Keratinocyte (primary cell): Measurements from ENCODE around the gene POLE. TPM values are rescaled to one million over a fixed set of nuclear protein-coding genes. Genes with fewer than 3 reads are reported as not detected.

Experiments
- DNase-seq: peaks from one replicate; pipeline ENCODE4 v3.0.0-alpha.2; 2011; ENCODE audit warnings: low read depth, missing footprints, low spot score
- FAIRE-seq: peaks from 2 replicates; lab custom pipeline; 2011; peaks lifted over from hg19 to GRCh38; lab: Jason Lieb, UNC
- H2AFZ ChIP-seq: 2 replicates; pipeline ENCODE4 v1.6.0; 2012; ENCODE audit warnings: low read length, control low read depth, inconsistent platforms; ENCODE audit not compliant: control insufficient read depth
- H3K27ac ChIP-seq: 2 replicates; pipeline ENCODE4 v1.5.1; 2011; ENCODE audit warnings: low read length; ENCODE audit not compliant: control insufficient read depth, insufficient read depth
- H3K27me3 ChIP-seq: 3 replicates; pipeline ENCODE4 v1.6.0; 2011; ENCODE audit warnings: low read length; ENCODE audit not compliant: control insufficient read depth, insufficient read depth; ENCODE audit errors: extremely low read depth
- H3K36me3 ChIP-seq, 2 experiments: 2 replicates in 1 of 2; 3 replicates in 1 of 2; pipeline ENCODE4 v1.5.1; 2011; ENCODE audit warnings: low read length in 2 of 2, mild to moderate bottlenecking in 1 of 2; ENCODE audit not compliant: control insufficient read depth in 2 of 2, insufficient read depth in 2 of 2; ENCODE audit errors: extremely low read depth in 1 of 2
- H3K4me1 ChIP-seq: 3 replicates; pipeline ENCODE4 v1.5.1; 2011; ENCODE audit warnings: low read length; ENCODE audit not compliant: control insufficient read depth, insufficient read depth; ENCODE audit errors: extremely low read depth
- H3K4me2 ChIP-seq: 3 replicates; pipeline ENCODE4 v1.6.0; 2011; ENCODE audit warnings: low read depth, low read length; ENCODE audit not compliant: control insufficient read depth, insufficient read depth; ENCODE audit errors: extremely low read depth
- H3K4me3 ChIP-seq, 3 experiments: fragments of 200-600 bp in 1 of 3; sonication (generic) in 1 of 3; 2 replicates in 2 of 3; 3 replicates in 1 of 3; pipeline ENCODE4 v1.5.1; 2011 to 2016; ENCODE audit warnings: low read length in 3 of 3, mild to moderate bottlenecking in 3 of 3, control low read depth in 2 of 3, inconsistent platforms in 1 of 3, low read depth in 1 of 3, mixed read lengths in 1 of 3, mixed run types in 1 of 3, moderate library complexity in 1 of 3; ENCODE audit not compliant: control insufficient read depth in 2 of 3, insufficient read depth in 2 of 3; ENCODE audit errors: extremely low read depth in 1 of 3
- H3K79me2 ChIP-seq: 2 replicates; pipeline ENCODE4 v1.6.0; 2012; ENCODE audit warnings: low read length; ENCODE audit not compliant: control insufficient read depth, insufficient read depth
- H3K9ac ChIP-seq: 3 replicates; pipeline ENCODE4 v1.6.0; 2011; ENCODE audit warnings: low read length; ENCODE audit not compliant: control insufficient read depth, insufficient read depth; ENCODE audit errors: extremely low read depth
- H3K9me1 ChIP-seq: 3 replicates; pipeline ENCODE4 v1.6.0; 2011; ENCODE audit warnings: low read length; ENCODE audit not compliant: control insufficient read depth, insufficient read depth; ENCODE audit errors: extremely low read depth
- H3K9me3 ChIP-seq: 2 replicates; pipeline ENCODE4 v1.5.1; 2012; ENCODE audit warnings: low read depth, low read length; ENCODE audit not compliant: control insufficient read depth
- H4K20me1 ChIP-seq: 3 replicates; pipeline ENCODE4 v1.6.0; 2011; ENCODE audit warnings: low read length; ENCODE audit not compliant: control insufficient read depth, insufficient read depth; ENCODE audit errors: extremely low read depth
- EZH2 ChIP-seq: IDR thresholded peaks from one replicate; pipeline ENCODE4 v1.6.1; 2012; ENCODE audit warnings: inconsistent platforms, mild to moderate bottlenecking, low read length, moderate library complexity
- dilution Hi-C: fragments of 300-500 bp; cut with MboI; formaldehyde crosslinking; loops from one replicate; pipeline ENCODE4 v1.7.0; 2020; ENCODE audit warnings: low sequenced_read_pairs; ENCODE audit not compliant: extremely low pct_ligation_motif_present
- polyA plus RNA-seq, 5 experiments: library from polyadenylated mRNA; depleted of rRNA in 3 of 5; stranded (reverse) in 3 of 5; stranded (forward) in 1 of 5; unstranded in 1 of 5; fragments of >200 nt; gene quantifications; 1 replicate in 1 of 5; 2 replicates in 3 of 5; 3 replicates in 1 of 5; pipeline versions ENCODE4 v1.2.1 to v1.2.3, GENCODE V29; 2011 to 2012; ENCODE audit warnings: missing spikeins in 2 of 5, low read depth in 1 of 5, low replicate concordance in 1 of 5
- TF ChIP-seq, protein P1 (sequence below), 3 experiments: IDR thresholded peaks in 1 of 3; conservative IDR thresholded peaks in 1 of 3; optimal IDR thresholded peaks in 1 of 3; 2 replicates in 2 of 3; 3 replicates in 1 of 3; pipeline versions ENCODE3 to v1.5.1; 2011; ENCODE audit warnings: low read length in 3 of 3, mild to moderate bottlenecking in 3 of 3, moderate library complexity in 2 of 3, control low read depth in 1 of 3, inconsistent platforms in 1 of 3; ENCODE audit not compliant: insufficient read depth in 2 of 3; ENCODE audit errors: extremely low read depth in 1 of 3

Gene POLE
- polyA plus RNA-seq, 1 donor (not counting 4 experiments of a cell fraction or from before 2014, with no cell fraction given) = 14.8 TPM

DNA sequence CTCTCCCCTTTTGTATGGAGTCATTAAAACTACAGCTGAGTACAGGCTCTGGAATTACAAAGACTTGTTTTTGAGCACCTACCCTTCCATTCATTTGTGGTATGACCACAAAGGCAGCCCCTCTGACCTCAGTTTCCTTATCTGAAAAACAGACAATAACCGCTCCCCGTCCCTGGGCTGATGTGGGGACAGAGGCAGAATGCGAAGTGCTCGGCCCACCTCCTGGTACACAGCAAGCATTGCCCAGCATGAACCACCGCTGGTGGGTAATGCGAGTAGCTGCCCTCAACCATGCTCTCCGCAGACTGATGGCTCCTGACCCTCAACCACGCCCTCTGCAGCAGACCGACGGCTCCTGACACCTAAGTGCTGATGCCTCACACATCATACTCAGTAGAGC is 46.2 kb downstream of the POLE start:
- Histone ChIP-seq H3K9ac (no peak overlapping the region), H3K9me1 (no peaks in the 10 kb centered on the region), H3K27ac (no peak overlapping the region), H3K4me3 (no peak overlapping the region), H3K36me3 (peaks cover 17% of the 10 kb centered on the region in 2 experiments), H3K79me2 (no peaks in the 10 kb centered on the region), H4K20me1 (peaks cover 4% of the 10 kb centered on the region), H3K9me3 (no peaks in the 10 kb centered on the region), H3K27me3 (no peaks in the 10 kb centered on the region), H3K4me1 (no peaks in the 10 kb centered on the region), H3K4me2 (no peak overlapping the region), H2AFZ (no peak overlapping the region)
- no peak for DNase-seq
- TF ChIP-seq EZH2 = no peak
- TF ChIP-seq, protein P1, sequence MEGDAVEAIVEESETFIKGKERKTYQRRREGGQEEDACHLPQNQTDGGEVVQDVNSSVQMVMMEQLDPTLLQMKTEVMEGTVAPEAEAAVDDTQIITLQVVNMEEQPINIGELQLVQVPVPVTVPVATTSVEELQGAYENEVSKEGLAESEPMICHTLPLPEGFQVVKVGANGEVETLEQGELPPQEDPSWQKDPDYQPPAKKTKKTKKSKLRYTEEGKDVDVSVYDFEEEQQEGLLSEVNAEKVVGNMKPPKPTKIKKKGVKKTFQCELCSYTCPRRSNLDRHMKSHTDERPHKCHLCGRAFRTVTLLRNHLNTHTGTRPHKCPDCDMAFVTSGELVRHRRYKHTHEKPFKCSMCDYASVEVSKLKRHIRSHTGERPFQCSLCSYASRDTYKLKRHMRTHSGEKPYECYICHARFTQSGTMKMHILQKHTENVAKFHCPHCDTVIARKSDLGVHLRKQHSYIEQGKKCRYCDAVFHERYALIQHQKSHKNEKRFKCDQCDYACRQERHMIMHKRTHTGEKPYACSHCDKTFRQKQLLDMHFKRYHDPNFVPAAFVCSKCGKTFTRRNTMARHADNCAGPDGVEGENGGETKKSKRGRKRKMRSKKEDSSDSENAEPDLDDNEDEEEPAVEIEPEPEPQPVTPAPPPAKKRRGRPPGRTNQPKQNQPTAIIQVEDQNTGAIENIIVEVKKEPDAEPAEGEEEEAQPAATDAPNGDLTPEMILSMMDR (optimal IDR thresholded peaks at IDR 0.05 in 1 of 3, IDR thresholded peaks at IDR 0.05 in 1 of 3, conservative IDR thresholded peaks at IDR 0.05 in 1 of 3; ENCODE audit: extremely low read depth in 1 of 3, insufficient read depth in 2 of 3, low read length in 3 of 3) = no peak
- dilution Hi-C loops = no loop called here
- FAIRE-seq = no peak

DNA sequence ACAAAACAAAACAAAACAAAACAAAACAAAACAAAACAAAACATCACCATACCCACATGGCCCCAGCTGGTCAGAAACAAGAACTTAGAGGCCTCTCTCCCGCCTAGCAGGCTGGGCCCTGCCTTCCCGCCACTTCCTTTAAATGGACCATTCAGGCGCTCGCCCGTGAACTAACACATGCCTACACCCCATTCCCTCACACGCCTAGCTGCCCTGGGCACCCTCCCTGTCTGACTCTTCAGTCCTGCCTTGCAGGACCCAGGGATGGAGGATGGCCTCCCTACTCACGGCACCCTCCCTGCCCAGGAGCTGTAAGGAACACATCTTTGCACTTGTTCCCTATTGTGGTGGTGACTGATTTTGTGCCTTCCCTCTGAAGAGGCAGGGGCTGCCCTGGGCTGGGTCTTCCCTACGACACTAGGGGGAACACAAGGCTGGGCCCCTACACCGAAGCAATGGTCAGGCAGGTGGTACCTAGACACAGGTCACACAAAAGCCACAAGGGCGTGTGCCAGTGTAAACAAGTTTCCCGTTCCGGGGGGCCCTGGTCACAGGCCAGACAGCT is 47.1 kb downstream of the POLE start:
- no peak overlapping the region for H3K9ac ChIP-seq
- no peak overlapping the region for H2AFZ ChIP-seq
- no peak overlapping the region for H3K27ac ChIP-seq
- H3K9me3 ChIP-seq = no peaks in the 10 kb centered on the region
- H3K36me3 ChIP-seq = peaks cover 17 to 25% of the 10 kb centered on the region in 2 experiments
- dilution Hi-C loops = no loop called here
- H3K4me2 ChIP-seq = no peak overlapping the region
- no peaks in the 10 kb centered on the region for H3K27me3 ChIP-seq
- H3K9me1 ChIP-seq = no peaks in the 10 kb centered on the region
- DNase-seq (no peak), FAIRE-seq (no peak)
- H4K20me1 ChIP-seq = peaks cover 4% of the 10 kb centered on the region
- no peaks in the 10 kb centered on the region for H3K4me1 ChIP-seq
- H3K79me2 ChIP-seq = no peaks in the 10 kb centered on the region
- no peak for TF ChIP-seq EZH2
- TF ChIP-seq, protein P1 (optimal IDR thresholded peaks at IDR 0.05 in 1 of 3, IDR thresholded peaks at IDR 0.05 in 1 of 3, conservative IDR thresholded peaks at IDR 0.05 in 1 of 3; ENCODE audit: extremely low read depth in 1 of 3, insufficient read depth in 2 of 3, low read length in 3 of 3) = no peak
- no peak overlapping the region for H3K4me3 ChIP-seq
